ENCODE data around the gene KLK8.

KLK8 gene

DNA sequence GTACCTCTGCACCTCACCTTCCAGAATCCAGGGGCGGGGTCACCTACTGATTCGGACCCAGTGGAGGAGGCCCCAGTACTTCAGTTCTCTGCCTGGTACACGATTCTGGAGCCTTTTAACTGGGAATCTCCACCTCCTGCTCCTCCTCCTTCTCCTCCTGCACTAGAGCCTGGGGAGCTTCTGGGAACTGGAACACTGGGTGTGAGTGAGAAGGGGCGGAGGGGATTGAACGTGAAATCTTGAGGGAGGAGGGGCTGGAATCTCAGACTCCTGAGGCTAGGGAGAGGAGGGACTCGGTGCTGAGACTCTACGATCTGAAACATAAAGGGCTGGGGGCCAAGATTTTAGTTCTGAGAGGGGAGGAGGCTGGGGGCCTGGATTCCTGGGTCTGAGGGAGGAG lies at the start of gene KLK8:
Gene KLK8 (minus strand): TSS at position 90 of the 400 bp plus-strand sequence. CDS start 437 bp downstream, outside the sequence.
- TF ChIP-seq, protein P1, sequence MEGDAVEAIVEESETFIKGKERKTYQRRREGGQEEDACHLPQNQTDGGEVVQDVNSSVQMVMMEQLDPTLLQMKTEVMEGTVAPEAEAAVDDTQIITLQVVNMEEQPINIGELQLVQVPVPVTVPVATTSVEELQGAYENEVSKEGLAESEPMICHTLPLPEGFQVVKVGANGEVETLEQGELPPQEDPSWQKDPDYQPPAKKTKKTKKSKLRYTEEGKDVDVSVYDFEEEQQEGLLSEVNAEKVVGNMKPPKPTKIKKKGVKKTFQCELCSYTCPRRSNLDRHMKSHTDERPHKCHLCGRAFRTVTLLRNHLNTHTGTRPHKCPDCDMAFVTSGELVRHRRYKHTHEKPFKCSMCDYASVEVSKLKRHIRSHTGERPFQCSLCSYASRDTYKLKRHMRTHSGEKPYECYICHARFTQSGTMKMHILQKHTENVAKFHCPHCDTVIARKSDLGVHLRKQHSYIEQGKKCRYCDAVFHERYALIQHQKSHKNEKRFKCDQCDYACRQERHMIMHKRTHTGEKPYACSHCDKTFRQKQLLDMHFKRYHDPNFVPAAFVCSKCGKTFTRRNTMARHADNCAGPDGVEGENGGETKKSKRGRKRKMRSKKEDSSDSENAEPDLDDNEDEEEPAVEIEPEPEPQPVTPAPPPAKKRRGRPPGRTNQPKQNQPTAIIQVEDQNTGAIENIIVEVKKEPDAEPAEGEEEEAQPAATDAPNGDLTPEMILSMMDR (IDR thresholded peaks at IDR 0.05; ENCODE audit: insufficient read depth, missing control alignments): no peak
- DNase-seq (ENCODE audit: insufficient read length, low spot score): no peak
- FAIRE-seq: no peak

DNA sequence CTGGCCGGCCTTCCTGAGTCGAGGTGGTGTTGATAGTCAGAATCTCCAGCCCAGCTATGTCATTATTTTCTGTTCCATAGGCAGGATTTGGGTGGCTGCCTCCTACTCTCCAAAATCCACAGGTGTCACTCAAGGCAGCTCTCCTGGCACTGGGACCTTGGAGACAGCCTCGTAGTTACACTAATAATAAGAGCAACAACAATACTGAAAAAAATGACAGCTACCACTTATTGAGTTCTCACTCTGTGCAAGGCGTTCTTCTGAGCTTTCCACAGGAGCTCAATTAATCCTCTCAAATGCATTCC lies 45.6 kb upstream of the KLK8 start:
- TF ChIP-seq, protein P1 (IDR thresholded peaks at IDR 0.05; ENCODE audit: insufficient read depth, missing control alignments): no peak
- FAIRE-seq (no peak), DNase-seq (ENCODE audit: insufficient read length, low spot score) (no peak)

- no peak for FAIRE-seq
- TF ChIP-seq, protein P1 (IDR thresholded peaks at IDR 0.05; ENCODE audit: insufficient read depth, missing control alignments): no peak
- DNase-seq (ENCODE audit: insufficient read length, low spot score): no peak
These were observed 42.9 kb upstream of the KLK8 start for GRCh38 chr19:51044327-51044726.

- TF ChIP-seq, protein P1 (IDR thresholded peaks at IDR 0.05; ENCODE audit: insufficient read depth, missing control alignments): no peak
- FAIRE-seq (no peak), DNase-seq (ENCODE audit: insufficient read length, low spot score) (no peak)
These were observed 42.1 kb upstream of the KLK8 start for GRCh38 chr19:51043497-51043896.

GRCh38 chr19:51040151-51040550 lies 38.7 kb upstream of the KLK8 start:
- TF ChIP-seq, protein P1 (IDR thresholded peaks at IDR 0.05; ENCODE audit: insufficient read depth, missing control alignments): no peak
- no peak for DNase-seq (ENCODE audit: insufficient read length, low spot score)
- FAIRE-seq: no peak

DNA sequence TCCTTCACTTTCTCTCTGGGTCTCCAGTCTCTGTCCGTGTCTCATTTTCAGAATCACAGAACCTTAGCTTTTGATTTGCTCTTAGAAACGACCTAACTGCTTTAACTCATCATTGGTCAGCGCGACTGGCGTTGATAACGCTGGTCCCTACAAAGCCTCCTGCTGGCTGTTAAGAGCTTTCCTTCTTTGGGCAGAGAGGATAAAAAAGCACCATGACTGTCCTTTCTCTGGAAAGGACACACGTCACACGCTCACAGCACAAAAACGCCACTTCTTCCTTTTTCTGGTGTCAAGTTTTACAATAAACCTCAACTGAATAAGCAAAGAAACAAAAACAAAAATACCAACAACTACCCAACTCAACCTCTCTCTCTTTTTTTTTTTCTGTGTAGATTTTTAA lies 35.1 kb upstream of the KLK8 start:
- FAIRE-seq: no peak
- TF ChIP-seq, protein P1 (IDR thresholded peaks at IDR 0.05; ENCODE audit: insufficient read depth, missing control alignments): no peak
- DNase-seq (ENCODE audit: insufficient read length, low spot score): no peak

DNA sequence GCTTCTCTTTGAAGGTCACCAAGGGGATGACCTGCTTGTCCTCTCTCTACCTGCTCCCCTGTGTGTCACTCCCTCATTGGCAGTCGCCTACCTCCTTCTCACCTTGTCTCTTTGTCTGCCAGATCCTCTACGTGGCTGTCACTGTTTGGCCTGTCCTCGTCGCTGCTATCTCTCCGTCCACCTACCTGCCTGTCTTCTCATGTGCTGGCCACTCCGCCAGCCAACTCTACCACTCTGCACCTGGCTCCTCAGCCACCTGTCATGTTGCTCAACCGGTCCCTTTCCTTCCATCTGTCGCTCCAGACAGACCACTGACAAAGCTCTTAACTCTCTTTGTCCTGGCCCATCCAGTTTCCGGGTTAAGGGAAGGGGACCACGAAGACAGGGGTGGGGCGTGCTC lies 33.3 kb upstream of the KLK8 start, which contains the start of gene KLK12:
Gene KLK12 (minus strand): TSS at position 299 of the 400 bp plus-strand sequence. CDS start 381 bp downstream, outside the sequence.
- no peak for DNase-seq (ENCODE audit: insufficient read length, low spot score)
- FAIRE-seq: no peak
- TF ChIP-seq, protein P1 (IDR thresholded peaks at IDR 0.05; ENCODE audit: insufficient read depth, missing control alignments): no peak

All from D721Med (cell line).